HepG2 (cell line): ENCODE measurements around the gene NMRAL1. TPM values are rescaled to one million over a fixed set of nuclear protein-coding genes. Genes with fewer than 3 reads are reported as not detected.

Experiments
- ARID4A ChIP-seq: sonication (generic); formaldehyde crosslinking; IDR thresholded peaks from 2 replicates; pipeline ENCODE4 v1.5.0; 2020; ENCODE audit warnings: mild to moderate bottlenecking, missing genetic modification reagents, borderline replicate concordance
- CEBPZ ChIP-seq: IDR thresholded peaks from 2 replicates; pipeline ENCODE4 v1.6.1; 2012; ENCODE audit warnings: low read length, improper control_type of control experiment
- CSRNP1 ChIP-seq: sonication (generic); formaldehyde crosslinking; IDR thresholded peaks from 2 replicates; pipeline ENCODE4 v1.8.1; 2023; ENCODE audit warnings: mild to moderate bottlenecking, missing genetic modification reagents
- CTCF ChIP-seq: sonication (generic); formaldehyde crosslinking; IDR thresholded peaks from 2 replicates; pipeline ENCODE4 v1.5.0; 2020; ENCODE audit warnings: mild to moderate bottlenecking, missing genetic modification reagents, moderate library complexity
- GLI4 ChIP-seq: sonication (generic); formaldehyde crosslinking; IDR thresholded peaks from 2 replicates; pipeline ENCODE4 v1.5.1; 2020; ENCODE audit warnings: missing genetic modification reagents, mild to moderate bottlenecking, moderate library complexity, borderline replicate concordance
- JDP2 ChIP-seq: sonication (generic); formaldehyde crosslinking; IDR thresholded peaks from 2 replicates; pipeline ENCODE4 v1.8.1; 2022; ENCODE audit warnings: missing genetic modification reagents, borderline replicate concordance
- TBX2 ChIP-seq: sonication (generic); formaldehyde crosslinking; IDR thresholded peaks from 2 replicates; pipeline ENCODE4 v1.5.0; 2020; ENCODE audit warnings: missing genetic modification reagents, mild to moderate bottlenecking, borderline replicate concordance
- TFE3 ChIP-seq: IDR thresholded peaks from 2 replicates; pipeline ENCODE4 v1.6.1; 2016
- THYN1 ChIP-seq: sonication (generic); formaldehyde crosslinking; IDR thresholded peaks from 2 replicates; pipeline ENCODE4 v1.8.1; 2023; ENCODE audit warnings: low read depth, mild to moderate bottlenecking, moderate library complexity, missing genetic modification reagents, borderline replicate concordance
- USF2 ChIP-seq, 2 experiments: sonication (generic) in 1 of 2; formaldehyde crosslinking in 1 of 2; IDR thresholded peaks; 2 replicates each; pipeline versions ENCODE4 v1.5.1 to v1.6.1; 2011 to 2020; ENCODE audit warnings: borderline replicate concordance in 1 of 2, low read depth in 1 of 2, low read length in 1 of 2, mild to moderate bottlenecking in 1 of 2, missing genetic modification reagents in 1 of 2, moderate library complexity in 1 of 2
- ZNF670 ChIP-seq: sonication (generic); formaldehyde crosslinking; IDR thresholded peaks from 2 replicates; pipeline ENCODE4 v1.8.0; 2022; ENCODE audit warnings: mild to moderate bottlenecking, missing genetic modification reagents, borderline replicate concordance
- polyA plus RNA-seq, 8 experiments: library from polyadenylated mRNA; depleted of rRNA in 3 of 8; stranded (reverse) in 7 of 8; unstranded in 1 of 8; fragments of >200 nt; fragmentation: Illumina TruSeq in 4 of 8; extraction: Trizol in 4 of 8; gene quantifications; 2 replicates each; pipeline versions ENCODE4 v1.2.1 to v1.2.3, GENCODE V29; 2011 to 2016; ENCODE audit warnings: low read depth in 4 of 8, missing spikeins in 1 of 8, mixed read lengths in 1 of 8; ENCODE audit not compliant: insufficient read depth in 1 of 8
- total RNA-seq, 5 experiments: library from RNA; depleted of rRNA; stranded (reverse); fragments of >200 nt; fragmentation: Illumina TruSeq; extraction: Trizol; gene quantifications; 2 replicates each; pipeline ENCODE4 v1.2.3, GENCODE V29; 2016; ENCODE audit warnings: low read depth in 1 of 5

Gene NMRAL1
- total and polyA plus RNA-seq, 2 of the 13 experiments (the other 11 are each of a cell fraction or from before 2014, with no cell fraction given), result 30.8 to 33.1 TPM

- TF ChIP-seq CEBPZ (no peak), CSRNP1 (CRISPR knock-in tag) (no peak), GLI4 (no peak), TFE3 (CRISPR knock-in tag) (no peak), TBX2 (0 out of 2 replicates have a peak, but pooled peaks have one; percentile 24), USF2 (IDR thresholded peaks at IDR 0.05; ENCODE audit: low read depth, low read length) (no peak), USF2 (CRISPR knock-in tag; IDR thresholded peaks at IDR 0.05; ENCODE audit: borderline replicate concordance) (no peak), THYN1 (CRISPR knock-in tag) (no peak), ARID4A (0 out of 2 replicates have a peak, but pooled peaks have one; percentile 23), ZNF670 (no peak), JDP2 (CRISPR knock-in tag) (no peak), CTCF (CRISPR knock-in tag) (peak; percentile 91)
Measured at GRCh38 chr16:4506450-4506849, 32.0 kb upstream of the NMRAL1 start (continued).
